Measurements from ENCODE around the gene RIPK4.

DNA sequence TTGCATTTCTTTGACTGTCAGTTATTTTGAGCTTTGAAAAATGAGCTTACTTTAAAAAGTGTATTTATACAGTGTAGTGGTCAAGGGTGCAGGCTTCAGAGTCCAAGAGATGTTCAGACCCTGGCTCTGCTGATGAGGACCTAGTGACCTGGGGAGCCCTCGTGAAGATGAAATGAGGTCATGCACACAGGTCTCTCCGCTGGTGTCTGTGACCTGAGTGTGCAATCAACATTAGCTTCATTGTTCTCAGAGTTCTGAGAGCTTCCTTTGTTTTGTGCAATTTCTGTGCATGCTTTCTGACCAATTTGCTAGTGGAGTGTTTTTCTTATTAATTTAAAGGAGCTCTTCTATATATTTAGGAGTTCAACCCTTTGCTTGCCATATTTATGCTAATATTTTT lies 71.3 kb downstream of the RIPK4 start:
- TF ChIP-seq, protein P1, sequence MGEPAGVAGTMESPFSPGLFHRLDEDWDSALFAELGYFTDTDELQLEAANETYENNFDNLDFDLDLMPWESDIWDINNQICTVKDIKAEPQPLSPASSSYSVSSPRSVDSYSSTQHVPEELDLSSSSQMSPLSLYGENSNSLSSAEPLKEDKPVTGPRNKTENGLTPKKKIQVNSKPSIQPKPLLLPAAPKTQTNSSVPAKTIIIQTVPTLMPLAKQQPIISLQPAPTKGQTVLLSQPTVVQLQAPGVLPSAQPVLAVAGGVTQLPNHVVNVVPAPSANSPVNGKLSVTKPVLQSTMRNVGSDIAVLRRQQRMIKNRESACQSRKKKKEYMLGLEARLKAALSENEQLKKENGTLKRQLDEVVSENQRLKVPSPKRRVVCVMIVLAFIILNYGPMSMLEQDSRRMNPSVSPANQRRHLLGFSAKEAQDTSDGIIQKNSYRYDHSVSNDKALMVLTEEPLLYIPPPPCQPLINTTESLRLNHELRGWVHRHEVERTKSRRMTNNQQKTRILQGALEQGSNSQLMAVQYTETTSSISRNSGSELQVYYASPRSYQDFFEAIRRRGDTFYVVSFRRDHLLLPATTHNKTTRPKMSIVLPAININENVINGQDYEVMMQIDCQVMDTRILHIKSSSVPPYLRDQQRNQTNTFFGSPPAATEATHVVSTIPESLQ (CRISPR knock-in tag; IDR thresholded peaks at IDR 0.05), result no peak
- TF ChIP-seq, protein P2, sequence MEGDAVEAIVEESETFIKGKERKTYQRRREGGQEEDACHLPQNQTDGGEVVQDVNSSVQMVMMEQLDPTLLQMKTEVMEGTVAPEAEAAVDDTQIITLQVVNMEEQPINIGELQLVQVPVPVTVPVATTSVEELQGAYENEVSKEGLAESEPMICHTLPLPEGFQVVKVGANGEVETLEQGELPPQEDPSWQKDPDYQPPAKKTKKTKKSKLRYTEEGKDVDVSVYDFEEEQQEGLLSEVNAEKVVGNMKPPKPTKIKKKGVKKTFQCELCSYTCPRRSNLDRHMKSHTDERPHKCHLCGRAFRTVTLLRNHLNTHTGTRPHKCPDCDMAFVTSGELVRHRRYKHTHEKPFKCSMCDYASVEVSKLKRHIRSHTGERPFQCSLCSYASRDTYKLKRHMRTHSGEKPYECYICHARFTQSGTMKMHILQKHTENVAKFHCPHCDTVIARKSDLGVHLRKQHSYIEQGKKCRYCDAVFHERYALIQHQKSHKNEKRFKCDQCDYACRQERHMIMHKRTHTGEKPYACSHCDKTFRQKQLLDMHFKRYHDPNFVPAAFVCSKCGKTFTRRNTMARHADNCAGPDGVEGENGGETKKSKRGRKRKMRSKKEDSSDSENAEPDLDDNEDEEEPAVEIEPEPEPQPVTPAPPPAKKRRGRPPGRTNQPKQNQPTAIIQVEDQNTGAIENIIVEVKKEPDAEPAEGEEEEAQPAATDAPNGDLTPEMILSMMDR (IDR thresholded peaks at IDR 0.05), result no peak
- TF ChIP-seq NR2C2 (CRISPR knock-in tag; IDR thresholded peaks at IDR 0.05) (no peak), ZNF416 (CRISPR knock-in tag; IDR thresholded peaks at IDR 0.05) (no peak), ZNF317 (CRISPR knock-in tag; IDR thresholded peaks at IDR 0.05; ENCODE audit: borderline replicate concordance, low read depth) (no peak), GABPB1 (CRISPR knock-in tag; IDR thresholded peaks at IDR 0.05) (no peak), TEAD4 (CRISPR knock-in tag; IDR thresholded peaks at IDR 0.05) (no peak)
- TF ChIP-seq, protein P3, sequence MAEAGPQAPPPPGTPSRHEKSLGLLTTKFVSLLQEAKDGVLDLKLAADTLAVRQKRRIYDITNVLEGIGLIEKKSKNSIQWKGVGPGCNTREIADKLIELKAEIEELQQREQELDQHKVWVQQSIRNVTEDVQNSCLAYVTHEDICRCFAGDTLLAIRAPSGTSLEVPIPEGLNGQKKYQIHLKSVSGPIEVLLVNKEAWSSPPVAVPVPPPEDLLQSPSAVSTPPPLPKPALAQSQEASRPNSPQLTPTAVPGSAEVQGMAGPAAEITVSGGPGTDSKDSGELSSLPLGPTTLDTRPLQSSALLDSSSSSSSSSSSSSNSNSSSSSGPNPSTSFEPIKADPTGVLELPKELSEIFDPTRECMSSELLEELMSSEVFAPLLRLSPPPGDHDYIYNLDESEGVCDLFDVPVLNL (CRISPR knock-in tag; IDR thresholded peaks at IDR 0.05; ENCODE audit: borderline replicate concordance, low read depth), result no peak
- TF ChIP-seq, protein P4, sequence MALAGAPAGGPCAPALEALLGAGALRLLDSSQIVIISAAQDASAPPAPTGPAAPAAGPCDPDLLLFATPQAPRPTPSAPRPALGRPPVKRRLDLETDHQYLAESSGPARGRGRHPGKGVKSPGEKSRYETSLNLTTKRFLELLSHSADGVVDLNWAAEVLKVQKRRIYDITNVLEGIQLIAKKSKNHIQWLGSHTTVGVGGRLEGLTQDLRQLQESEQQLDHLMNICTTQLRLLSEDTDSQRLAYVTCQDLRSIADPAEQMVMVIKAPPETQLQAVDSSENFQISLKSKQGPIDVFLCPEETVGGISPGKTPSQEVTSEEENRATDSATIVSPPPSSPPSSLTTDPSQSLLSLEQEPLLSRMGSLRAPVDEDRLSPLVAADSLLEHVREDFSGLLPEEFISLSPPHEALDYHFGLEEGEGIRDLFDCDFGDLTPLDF (CRISPR knock-in tag; IDR thresholded peaks at IDR 0.05), result no peak
